Measurements from ENCODE around the gene PLA2G3.
"Not testable (repeated sequence)": the region's sequence is repeated elsewhere in the genome, so short reads cannot be mapped to it uniquely, and the experiment has no call there.

The PLA2G3 gene, protein sequence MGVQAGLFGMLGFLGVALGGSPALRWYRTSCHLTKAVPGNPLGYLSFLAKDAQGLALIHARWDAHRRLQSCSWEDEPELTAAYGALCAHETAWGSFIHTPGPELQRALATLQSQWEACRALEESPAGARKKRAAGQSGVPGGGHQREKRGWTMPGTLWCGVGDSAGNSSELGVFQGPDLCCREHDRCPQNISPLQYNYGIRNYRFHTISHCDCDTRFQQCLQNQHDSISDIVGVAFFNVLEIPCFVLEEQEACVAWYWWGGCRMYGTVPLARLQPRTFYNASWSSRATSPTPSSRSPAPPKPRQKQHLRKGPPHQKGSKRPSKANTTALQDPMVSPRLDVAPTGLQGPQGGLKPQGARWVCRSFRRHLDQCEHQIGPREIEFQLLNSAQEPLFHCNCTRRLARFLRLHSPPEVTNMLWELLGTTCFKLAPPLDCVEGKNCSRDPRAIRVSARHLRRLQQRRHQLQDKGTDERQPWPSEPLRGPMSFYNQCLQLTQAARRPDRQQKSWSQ

DNA sequence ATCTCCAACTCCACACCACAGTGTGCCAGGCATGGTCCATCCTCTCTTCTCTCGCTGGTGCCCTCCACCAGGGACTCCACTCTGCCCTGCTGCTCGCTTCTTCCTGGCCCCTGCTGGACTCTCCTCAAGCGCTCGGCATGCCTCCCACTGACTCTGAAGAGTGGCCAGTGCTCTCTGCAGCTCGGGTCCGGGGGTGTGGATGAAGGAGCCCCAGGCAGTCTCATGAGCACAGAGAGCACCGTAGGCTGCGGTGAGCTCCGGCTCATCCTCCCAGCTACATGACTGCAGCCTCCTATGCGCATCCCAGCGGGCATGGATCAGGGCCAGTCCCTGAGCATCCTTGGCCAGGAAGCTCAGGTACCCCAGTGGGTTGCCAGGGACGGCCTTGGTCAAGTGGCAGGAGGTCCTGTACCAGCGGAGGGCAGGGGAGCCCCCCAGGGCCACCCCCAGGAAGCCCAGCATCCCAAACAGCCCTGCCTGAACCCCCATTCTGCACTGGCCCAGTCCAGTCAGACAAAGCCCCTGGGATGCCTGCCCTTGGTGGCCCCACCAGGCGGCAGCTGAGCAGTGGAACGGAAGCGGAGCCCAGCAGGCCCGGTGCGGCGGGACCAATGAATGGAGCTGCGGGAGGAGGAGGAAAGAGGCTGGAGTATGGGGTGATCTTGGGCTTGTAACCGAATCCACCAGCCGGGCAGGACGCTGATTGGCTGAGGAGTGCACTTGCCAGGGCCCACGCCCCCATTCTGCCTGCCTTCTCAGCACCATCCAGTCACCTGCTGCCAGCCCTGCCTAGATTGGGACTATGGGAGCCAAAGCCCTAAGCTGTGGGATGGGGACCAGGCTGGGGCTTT lies at the start of gene PLA2G3:
Gene PLA2G3, minus strand, starts transcription at position 643 of the 851 bp plus-strand sequence. Its CDS starts 154 bp downstream, at position 489.
- DNase-seq: peak; percentile 96

DNA sequence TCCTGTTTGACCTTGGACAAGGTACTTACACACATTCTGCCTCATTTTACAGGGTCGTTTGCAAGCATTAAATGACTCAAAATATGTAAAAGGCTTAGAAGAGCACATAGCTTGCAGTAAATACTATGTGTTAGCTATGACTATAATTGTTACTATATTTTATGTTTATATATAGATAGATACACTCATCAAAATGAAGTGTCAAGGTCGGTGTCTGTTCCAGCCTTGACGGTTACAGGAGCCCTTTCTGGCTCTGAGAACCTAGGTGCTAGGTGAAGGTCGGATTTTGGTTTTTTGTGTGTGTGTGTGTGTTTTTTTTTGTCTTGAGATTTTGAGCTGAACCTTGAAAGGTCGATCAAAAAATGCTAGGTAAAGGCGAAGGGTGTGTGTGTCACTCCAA lies 47.3 kb upstream of the PLA2G3 start:
- no peak for DNase-seq

DNA sequence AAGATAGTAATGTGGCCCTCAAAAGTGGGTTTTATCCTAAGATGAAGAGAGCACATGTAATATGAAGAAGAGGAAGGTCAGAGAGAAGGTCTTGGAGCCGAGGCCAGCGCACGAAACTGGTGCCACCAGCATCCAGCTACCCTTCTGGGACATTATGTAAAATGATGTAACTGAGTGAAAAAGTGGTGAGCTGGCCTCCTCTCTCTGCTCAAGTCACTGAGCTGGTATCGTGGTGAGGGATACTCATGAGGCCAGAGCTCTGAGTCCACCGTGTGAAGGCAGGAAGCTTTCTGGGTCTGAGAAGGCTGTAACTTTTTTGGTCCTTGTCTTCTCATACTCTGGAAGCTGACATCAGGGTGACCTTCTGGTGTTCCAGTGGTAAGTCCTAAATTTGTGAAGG lies 44.7 kb upstream of the PLA2G3 start:
- DNase-seq: no peak

DNA sequence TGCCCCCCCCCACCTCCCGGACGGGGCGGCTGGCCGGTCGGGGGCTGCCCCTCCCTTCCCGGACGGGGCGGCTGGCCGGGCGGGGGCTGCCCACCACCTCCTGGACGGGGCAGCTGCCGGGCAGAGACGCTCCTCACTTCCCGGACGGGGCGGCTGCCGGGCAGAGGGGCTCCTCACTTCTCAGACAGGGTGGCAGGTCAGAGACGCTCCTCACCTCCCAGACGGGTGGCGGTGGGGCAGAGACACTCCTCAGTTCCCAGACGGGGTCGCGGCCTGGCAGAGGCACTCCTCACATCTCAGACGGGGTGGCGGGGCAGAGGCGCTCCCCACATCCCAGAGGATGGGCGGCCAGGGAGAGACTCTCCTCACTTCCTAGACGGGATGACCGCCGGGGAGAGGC lies 43.7 kb upstream of the PLA2G3 start:
- no peak for DNase-seq

DNA sequence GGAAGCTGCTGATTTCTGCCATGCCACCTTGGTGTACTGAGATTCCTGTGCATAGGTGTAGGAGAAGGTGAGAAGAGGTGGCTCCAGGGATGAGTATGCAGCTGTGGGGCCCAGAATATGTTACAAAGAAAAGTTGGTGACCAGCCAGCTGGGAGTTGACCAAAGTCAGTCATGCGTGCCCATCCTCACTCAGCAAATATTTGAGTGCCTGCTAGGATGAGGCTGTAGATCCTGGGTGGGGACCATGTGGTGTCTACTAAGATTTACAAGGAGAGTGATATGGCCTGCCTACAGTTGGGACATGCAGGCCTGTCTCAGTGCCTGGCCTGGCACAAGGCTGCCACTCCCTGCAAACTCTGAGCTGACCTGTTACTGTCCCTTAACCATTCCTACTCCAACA lies 39.0 kb upstream of the PLA2G3 start:
- DNase-seq: peak; percentile 95

DNA sequence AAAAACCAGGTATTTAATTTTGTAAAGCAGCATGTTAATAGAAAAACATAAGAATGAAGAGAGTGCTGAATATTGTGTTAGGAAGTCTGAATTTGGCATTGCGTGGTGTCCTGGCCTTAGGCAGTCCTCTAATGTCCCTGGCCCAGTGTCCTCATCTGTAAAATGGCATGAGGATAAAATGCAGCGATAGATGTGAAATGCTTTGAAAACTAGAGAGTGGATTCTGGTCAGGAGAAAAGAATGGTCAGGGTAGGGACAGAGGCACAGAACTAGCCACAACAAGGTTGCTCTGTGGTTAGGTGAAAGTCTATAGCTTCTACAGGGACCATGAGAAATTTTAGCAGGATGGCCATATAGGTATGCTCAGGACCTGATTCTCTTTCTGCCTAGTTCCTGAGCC lies 38.6 kb upstream of the PLA2G3 start:
- DNase-seq: no peak

DNA sequence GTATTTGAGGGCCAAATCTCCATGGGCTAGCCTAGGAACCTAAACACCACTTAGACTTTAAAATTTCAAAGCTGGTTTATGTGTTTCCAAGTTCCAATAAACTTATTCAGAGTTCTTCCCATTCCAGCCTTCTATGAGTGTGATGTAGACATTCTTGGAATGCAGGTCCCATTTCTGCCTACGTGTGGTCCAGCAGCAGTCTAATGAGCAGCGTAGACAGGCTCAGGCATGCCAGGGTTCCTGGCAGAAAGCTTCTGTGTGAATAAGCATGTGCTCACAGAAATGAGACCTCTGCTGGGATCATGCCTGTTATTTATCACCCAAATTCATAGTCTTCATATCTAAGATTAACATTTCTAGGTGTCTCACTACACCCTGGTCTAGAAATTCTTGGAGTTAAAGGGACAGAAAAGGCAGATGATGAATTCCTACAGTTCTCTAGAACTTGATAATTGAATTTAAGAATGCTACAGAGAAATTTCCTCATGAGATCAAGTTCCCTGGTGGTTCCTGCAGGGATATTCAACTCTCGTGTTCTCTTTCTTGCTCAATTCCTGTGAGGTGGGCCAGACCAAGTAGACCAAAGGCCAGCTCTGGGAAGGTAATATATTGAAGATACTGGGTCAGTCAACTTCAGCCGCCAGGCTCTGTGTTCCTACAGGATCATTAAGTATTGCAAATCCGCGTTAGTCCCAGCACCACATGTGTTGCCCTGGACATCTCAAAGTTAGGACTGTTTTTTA lies 37.3 kb upstream of the PLA2G3 start:
- DNase-seq: peak; percentile 64

DNA sequence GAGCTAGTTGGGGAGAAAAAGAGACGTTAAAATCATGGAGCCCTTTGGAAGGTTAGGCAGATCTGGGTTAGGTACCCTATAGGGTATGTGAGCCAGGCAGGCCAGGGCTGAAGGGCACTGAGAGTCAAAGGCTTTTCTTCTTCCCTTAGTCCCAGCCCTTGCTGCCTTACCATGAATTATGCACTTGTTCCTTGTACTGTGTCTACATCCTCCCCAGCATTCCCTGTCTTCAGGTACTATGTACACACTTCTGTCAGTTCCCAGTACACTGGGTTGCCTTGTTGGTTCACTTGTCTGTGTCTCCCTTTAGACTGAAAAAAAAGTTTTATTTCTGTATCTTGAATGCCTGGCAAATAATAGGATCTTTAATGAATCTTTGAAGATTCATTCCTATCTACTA lies 36.6 kb upstream of the PLA2G3 start:
- no peak for DNase-seq

DNA sequence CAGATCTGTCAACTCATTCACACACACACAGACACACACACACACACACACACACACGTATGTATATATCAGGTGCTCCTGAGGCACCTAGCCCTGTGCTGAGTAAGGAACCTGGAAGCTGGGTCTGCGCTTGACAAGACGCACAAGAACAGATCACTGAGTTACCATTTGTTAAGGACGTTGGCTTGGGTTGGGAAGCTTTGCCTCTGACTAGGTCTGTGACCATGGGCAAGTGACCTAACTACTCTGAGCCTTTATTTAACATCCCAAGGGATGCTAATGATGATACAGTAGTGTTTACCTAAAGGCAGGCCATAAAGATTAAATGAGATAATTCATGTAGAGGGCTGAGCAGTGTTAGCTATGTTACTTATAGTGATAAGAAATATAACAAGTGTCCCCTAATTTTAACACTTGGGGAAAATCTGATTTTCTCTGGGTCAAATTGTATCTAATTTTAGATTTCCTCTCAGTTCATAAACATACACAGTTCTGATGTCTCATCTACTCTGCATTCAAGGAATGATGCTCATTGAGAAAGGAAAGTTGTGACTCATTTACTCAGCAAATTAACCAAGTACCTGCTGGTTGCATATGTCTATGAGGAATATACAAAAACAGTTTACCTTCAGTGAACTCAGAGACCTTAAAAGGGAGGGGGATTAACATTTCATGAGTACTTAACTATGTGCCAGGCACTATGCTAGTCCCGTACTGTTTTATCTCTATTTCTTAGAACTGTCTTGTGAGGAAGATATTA lies 33.3 kb upstream of the PLA2G3 start:
- peak; percentile 37 for DNase-seq

DNA sequence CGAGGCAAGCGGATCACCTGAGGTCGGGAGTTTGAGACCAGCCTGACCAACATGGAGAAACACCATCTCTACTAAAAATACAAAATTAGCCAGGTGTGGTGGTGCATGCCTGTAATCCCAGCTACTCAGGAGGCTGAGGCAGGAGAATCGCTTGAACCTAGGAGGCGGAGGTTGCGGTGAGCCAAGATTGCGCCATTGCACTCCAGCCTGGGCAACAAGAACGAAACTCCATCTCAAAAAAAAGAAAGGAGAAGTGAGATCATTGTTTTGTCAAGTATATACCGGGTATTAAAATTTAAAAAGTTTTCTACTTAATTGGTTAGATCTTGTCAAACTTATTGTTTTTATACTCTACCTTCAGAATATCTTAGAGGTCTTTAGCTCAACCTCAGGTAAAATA lies 31.4 kb upstream of the PLA2G3 start:
- not testable (repeated sequence) for DNase-seq

DNA sequence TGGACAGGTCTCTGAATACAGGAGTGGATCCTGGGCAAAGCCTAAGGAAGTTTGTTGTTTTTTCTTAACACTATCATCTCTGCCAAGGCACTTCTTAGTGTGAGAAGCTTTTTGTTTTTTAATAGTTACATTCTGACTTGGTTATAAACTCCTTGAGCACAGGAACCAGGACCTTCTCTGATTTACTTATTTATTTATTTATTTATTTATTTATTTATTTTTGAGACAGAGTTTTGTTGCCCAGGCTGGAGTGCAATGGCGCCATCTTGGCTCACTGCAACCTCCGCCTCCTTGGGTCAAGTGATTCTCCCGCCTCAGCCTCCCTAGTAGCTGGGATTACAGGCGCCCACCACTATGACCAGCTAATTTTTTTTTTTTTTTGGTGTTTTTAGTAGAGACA lies 30.7 kb upstream of the PLA2G3 start:
- DNase-seq: no peak

DNA sequence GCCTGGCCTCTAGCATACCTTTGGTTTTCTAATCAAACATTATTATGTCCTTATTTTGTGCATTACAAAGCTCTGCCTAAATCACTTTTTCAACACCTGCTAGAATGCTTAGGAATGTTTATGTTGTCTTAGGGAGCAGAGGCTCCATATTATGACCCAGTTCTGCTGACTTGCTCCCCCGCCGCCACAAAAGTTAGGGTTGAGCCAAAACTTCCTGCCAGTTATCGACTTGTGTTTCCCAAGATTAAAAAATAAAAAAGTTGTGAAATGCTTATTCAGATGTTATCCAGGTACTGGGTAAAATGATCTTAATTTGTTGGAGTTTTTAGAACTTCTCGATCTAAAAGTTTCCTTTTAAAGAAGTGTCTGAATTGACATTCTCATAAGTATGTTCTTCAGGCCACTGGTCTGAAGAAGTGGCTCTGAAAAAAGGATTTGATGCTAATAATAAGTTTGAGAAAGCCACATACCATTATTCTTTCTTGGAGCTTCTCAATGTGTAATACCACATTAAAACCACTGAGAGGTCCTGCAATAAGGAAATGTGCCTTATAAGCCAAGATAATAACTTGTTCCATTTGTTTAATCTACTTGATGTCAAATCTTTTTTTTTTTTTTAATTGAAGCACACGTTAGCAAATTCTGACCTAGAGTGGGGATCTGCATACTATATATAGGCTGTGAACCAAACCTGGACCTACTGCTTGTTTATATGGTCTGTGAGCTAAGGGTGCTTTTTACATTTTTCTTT lies 21.9 kb upstream of the PLA2G3 start:
- DNase-seq: no peak

DNA sequence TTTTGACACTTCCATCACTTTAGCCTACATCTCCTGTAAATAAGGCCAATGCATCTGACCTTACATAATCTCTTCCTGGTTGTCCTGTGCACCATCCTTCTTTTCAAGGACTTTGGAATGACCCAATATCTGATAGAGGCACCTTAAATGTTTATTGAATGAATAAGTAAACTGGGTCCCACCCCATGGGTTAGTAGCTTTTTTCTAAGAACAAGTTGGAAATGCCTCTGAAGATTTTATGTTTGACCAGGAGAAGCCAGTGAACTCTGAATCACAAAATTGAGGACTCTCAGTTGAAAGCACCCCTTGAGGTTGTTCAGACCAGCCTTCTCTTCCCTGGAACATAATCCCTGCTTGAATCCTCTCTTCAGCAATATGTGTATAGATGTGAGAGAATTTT lies 21.1 kb upstream of the PLA2G3 start:
- no peak for DNase-seq

DNA sequence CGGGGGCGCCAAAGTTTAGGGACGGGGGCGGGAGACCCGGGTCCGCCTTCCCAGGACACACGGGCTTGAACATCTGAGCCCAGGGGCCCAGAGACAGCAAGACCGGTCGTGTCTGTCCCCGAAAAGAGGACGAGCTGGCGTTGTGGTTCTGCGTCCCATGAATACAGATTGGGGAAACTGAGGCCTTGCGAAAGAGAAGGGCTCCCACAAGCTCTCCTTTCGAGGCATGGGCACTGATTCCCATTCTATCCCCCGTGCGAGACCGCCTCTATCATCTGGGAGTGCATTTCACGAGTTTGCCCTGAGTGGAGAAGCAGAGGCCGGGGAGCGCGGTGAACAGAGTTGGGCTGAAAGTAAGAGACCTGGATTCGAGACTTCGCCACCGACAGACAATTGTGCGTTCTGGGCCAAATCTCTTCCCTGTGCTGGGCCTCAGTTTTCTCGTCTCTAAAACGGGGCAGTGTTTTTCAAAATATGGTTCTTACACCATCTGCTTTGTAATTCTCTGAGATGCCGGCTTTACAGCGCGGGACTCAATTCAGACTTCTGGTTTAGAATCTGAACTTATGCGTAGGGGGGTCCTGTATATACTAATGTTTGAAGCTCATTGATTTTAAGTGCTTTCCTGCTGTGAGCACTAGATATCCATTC lies 20.1 kb upstream of the PLA2G3 start:
- peak; percentile 58 for DNase-seq

DNA sequence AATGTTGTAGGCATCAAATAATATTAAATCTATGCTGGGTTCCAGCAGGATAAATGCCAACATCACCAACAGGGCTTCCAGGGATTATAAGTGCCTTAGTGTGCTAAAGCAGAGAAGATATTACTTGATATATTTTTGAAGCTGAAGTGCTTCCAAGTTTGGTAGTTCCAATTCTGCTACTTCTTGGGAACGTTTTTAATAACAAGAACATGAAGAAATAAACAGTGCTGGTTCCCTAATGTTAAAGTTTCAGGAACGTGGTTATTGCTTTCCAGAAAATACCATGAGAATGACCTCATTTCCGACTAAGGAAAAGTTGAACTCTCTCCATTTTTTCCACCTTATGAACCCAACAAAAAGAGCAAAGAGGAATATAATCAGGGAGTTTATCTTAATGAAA lies 15.1 kb upstream of the PLA2G3 start:
- no peak for DNase-seq

DNA sequence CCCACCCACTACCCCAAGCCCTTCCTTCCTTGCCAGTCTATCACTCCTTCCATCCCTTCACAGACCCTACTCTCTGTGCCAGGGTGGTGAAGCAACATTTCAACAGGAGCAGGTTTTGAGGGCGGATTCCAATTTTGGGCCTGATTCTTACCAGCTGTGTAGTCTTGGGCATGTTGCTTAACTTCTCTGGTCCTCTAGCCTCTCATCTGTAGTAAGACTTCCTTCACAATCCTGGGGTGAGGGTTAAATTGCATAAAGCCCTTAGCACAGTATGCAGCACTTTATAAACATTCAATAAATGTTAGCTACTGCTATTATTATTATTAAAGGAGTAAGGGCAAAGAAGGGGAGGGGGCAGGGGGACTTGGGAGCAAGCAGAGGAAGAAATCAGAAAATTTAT lies 14.7 kb upstream of the PLA2G3 start:
- no peak for DNase-seq

DNA sequence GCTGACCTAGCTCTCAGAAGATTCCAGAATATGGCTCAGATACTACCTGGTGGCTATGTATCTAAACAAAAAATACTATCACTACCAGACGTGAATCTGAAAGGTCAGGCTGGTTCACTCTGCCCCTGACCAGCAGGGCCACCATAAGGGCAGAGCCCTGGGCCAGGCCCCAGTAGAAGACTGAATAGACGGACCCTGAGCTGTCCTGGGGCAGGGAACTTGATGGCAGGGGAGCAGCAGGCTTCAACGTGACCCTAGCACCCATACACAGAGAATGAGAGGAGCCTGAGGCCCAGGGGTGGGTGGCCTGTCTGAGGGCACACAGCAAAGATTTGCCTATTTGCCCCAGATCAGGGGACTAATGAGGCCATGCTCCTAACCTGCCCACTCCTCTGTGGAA lies 13.0 kb upstream of the PLA2G3 start:
- no peak for DNase-seq

DNA sequence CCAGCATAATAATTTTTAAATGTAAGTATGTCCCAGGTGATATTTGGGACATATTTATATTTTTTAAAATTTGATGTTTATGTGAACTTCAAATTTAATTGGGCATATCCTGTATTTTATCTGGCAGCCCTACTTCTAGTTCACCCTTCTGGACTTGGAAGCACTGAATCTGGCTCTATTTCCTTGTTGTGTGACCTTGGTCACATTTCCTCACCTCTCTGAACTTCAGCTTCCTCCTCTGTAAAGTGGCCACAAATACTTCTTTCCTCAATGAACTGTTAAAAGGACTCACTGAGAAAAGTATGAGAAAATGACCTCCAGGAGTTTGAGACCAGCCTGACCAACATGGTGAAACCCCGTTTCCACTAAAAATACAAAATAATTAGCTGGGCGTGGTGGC lies 11.6 kb upstream of the PLA2G3 start:
- no peak for DNase-seq

DNA sequence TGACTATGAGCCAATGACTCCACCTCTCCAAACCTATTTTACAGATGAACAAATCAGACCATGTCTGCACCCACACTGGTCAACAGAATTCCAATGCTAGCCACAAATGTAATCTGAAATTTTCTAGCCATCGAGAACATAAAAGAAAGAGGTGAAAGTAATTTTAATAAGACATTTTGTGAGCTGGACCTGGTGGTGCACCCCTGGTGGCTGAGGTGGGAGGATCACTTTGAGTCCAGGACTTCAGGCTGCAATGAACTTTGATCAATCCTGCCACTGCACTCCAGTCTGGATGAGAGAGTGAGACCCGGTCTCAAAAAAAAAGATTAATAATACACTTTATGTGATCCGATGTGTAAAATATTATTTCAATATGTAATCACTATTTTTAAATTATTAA lies 10.3 kb upstream of the PLA2G3 start:
- DNase-seq: no peak

DNA sequence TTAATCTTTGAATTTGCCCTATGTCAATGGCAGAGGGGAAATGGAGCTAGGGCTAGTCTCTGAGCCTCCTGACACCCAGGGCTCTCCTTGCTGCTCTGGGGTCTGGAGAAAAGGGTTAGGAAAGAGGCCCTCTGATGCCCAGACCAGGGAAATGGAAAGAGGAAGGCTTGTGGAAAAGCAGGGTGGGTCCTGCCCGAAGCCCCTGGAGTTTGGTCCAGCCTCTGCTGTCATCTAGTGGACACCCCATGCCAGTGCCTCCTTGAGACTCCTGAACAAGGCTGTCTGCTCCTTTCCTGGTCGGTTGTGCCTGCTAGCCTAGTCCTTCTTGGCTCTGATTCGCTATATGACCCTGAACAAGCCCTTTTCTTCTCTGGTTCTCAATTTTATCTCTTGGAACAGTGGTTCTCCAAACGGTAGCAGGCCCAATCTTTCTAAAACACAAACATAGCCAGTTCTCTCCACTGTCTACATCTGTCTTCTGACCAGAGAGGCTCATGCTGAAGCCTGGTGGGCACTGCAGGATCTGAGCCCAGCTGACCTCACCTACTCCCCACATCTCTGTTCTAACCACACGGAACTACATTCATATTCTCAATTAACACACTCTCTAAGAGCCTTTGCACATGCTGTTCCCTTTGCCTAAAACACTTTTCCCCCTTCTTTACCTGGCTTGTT lies 8.8 kb upstream of the PLA2G3 start:
- peak; percentile 85 for DNase-seq

DNA sequence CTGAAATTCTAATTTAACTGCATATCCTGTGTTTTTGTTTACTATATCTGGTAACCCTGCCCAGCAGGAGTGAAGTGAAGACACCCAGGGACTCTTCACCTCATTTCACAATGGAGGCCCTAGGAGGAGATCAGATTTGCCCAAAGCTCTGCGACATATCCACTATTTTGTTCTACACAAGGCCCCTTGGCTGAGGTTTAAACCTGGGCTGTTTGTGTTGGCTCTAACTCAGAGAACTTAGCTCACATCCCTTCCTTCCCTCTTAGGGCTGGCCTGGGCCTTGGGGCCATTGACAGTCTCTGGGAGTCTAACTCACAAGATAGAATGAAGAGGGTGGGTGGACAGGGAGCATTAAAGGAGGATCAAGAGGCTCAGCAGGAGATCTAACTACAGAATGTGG lies 8.2 kb upstream of the PLA2G3 start:
- DNase-seq: no peak
